ENCODE results near the gene PHIP. TPM values are rescaled to one million over a fixed set of nuclear protein-coding genes. Genes with fewer than 3 reads are reported as not detected.
A peak's percentile ranks its signal among the peaks of the same experiment; 100 is the strongest.

PHIP gene
- polyA plus RNA-seq, 3 donors from 2014 or later: 4.1 to 12.8 (median 5.7) TPM

DNA sequence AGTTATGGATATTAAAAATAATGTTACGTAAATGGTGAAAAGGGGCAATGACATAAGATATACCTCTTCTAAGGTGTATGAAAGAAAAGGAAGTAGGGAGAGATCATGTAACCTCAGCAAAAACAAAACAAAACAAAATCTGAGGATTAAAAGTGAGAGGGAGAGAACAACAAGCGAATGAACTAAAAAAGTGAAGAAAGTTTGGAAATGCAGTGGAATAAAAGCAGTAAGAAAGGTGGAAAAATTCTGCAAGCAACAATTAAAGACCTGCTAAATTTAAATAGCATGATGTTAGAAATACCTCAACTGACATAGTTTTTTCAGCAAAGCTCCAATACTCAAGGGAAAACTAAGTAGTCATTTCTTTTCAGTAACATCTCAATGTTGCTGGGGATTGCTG, 48.0 kb downstream of the PHIP start:
- Mint-ChIP-seq H3K4me1 (peaks cover 38 to 87% of the 10 kb centered on the region in 2 donors), H3K36me3 (peaks cover 0 to 9% (median 0%) of the 10 kb centered on the region in 3 donors), H3K27ac (peak overlapping the region in 1 of 6 donors; percentile 70)

GRCh38 chr6:79028641-79029314, 49.3 kb downstream of the PHIP start:
- DNase-seq: no peak
- Mint-ChIP-seq H3K27ac (peak overlapping the region in 4 of 6 donors; percentile 2 to 32 (median 22)), H3K4me1 (peaks cover 32 to 78% of the 10 kb centered on the region in 2 donors), H3K9me3 (no peaks in the 10 kb centered on the region), H3K27me3 (ENCODE audit: low read depth in 3 of 3) (no peaks in the 10 kb centered on the region), H3K36me3 (peaks cover 0 to 9% (median 0%) of the 10 kb centered on the region in 3 donors), H3K4me3 (no peak overlapping the region)

More for the DNA sequence above, 48.0 kb downstream of the PHIP start:
- no peaks in the 10 kb centered on the region for H3K9me3 Mint-ChIP-seq
- H3K27me3 Mint-ChIP-seq (ENCODE audit: low read depth in 3 of 3): no peaks in the 10 kb centered on the region
- no peak for DNase-seq
- H3K4me3 Mint-ChIP-seq: no peak overlapping the region

DNA sequence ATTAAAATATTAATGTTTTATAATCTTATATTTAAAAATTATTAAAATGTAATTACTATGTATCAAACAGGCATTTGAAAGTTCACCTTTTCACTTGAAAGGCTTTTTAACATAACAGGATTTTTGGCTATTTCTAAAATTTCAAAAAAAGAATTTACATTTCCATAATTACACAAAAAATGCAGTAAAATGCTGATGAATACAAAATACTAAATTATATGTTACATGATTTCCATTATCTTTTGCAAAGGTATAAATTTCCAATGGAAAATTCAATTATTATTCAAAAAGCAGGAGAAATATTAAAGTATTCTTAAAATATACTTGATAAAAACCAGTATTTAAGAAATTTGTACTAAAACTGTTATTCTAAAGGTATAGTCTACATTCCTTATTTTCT, 66.1 kb downstream of the PHIP start:
- peaks cover 0 to 2% (median 0%) of the 10 kb centered on the region in 3 donors for H3K27me3 Mint-ChIP-seq (ENCODE audit: low read depth in 3 of 3)

GRCh38 chr6:79010422-79010821, 67.6 kb downstream of the PHIP start:
- H3K27me3 Mint-ChIP-seq (ENCODE audit: low read depth in 3 of 3): peaks cover 0 to 2% (median 0%) of the 10 kb centered on the region in 3 donors

More for the DNA sequence above, 66.1 kb downstream of the PHIP start:
- H3K27ac Mint-ChIP-seq: no peak overlapping the region
- H3K9me3 Mint-ChIP-seq: no peaks in the 10 kb centered on the region
- peaks cover 14 to 33% (median 22%) of the 10 kb centered on the region in 3 donors for H3K36me3 Mint-ChIP-seq
- H3K4me3 Mint-ChIP-seq: no peak overlapping the region
- DNase-seq: no peak
- peaks cover 0 to 9% of the 10 kb centered on the region in 2 donors for H3K4me1 Mint-ChIP-seq

DNA sequence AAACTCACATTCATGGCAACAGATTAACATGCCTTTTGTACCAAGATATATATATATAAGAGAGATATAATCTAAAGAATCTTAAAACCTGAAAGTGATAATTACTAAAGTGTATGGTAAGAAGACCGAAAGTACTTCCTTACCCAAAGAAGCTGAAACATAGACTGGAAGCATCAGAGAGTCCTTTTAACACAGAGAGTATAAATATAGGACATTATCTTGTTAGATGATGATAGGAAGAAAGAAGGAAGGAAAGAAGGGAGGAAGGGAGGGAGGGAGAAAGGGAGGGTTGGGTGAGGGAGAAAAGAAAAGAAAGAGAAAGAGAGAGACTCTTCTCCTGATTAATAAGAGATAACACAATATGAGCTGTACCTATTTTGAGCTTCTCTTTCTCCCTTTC, 68.2 kb downstream of the PHIP start:
- Mint-ChIP-seq H3K36me3 (peaks cover 9 to 22% (median 12%) of the 10 kb centered on the region in 3 donors), H3K4me1 (peaks cover 0 to 18% of the 10 kb centered on the region in 2 donors), H3K27ac (no peak overlapping the region), H3K4me3 (no peak overlapping the region), H3K9me3 (no peaks in the 10 kb centered on the region), H3K27me3 (ENCODE audit: low read depth in 3 of 3) (no peaks in the 10 kb centered on the region)
- DNase-seq: no peak

More at GRCh38 chr6:79010422-79010821, 67.6 kb downstream of the PHIP start:
- no peak for DNase-seq
- Mint-ChIP-seq H3K9me3 (no peaks in the 10 kb centered on the region), H3K27ac (no peak overlapping the region), H3K36me3 (peaks cover 14 to 28% (median 17%) of the 10 kb centered on the region in 3 donors), H3K4me1 (peaks cover 0 to 18% of the 10 kb centered on the region in 2 donors), H3K4me3 (no peak overlapping the region)

- no peak overlapping the region for H3K4me3 Mint-ChIP-seq
- no peaks in the 10 kb centered on the region for H3K9me3 Mint-ChIP-seq
- DNase-seq: no peak
- peaks cover 0 to 18% of the 10 kb centered on the region in 2 donors for H3K4me1 Mint-ChIP-seq
- H3K36me3 Mint-ChIP-seq: peaks cover 14 to 36% (median 34%) of the 10 kb centered on the region in 3 donors
- H3K27me3 Mint-ChIP-seq (ENCODE audit: low read depth in 3 of 3): peaks cover 0 to 3% (median 0%) of the 10 kb centered on the region in 3 donors
- no peak overlapping the region for H3K27ac Mint-ChIP-seq
These were observed 72.6 kb downstream of the PHIP start for GRCh38 chr6:79005497-79005896.

DNA sequence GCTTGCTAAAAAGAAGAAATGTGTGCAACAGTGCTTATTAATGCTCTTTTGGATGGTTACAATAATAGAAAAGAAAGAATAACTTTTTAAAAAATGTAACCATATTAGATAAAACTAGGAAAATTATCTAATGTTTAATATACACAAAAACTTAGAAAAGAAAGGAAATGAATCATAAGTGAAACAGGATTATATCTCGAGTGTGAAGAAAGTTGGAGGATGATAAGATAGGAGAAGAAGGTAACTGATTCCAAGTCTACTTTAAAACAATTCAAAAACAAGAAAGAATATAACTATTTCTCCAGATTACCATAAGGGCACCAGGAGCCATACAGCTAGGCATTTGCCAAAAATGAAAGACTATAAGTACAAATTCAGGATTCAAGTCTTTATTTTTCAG, 73.0 kb downstream of the PHIP start:
- peak overlapping the region in 2 of 6 donors; percentile 13 to 51 for H3K27ac Mint-ChIP-seq
- peaks cover 0 to 3% (median 0%) of the 10 kb centered on the region in 3 donors for H3K27me3 Mint-ChIP-seq (ENCODE audit: low read depth in 3 of 3)
- H3K36me3 Mint-ChIP-seq: peaks cover 14 to 36% (median 34%) of the 10 kb centered on the region in 3 donors
- H3K4me3 Mint-ChIP-seq: no peak overlapping the region
- H3K4me1 Mint-ChIP-seq: peaks cover 0 to 18% of the 10 kb centered on the region in 2 donors
- DNase-seq: no peak
- no peaks in the 10 kb centered on the region for H3K9me3 Mint-ChIP-seq

DNA sequence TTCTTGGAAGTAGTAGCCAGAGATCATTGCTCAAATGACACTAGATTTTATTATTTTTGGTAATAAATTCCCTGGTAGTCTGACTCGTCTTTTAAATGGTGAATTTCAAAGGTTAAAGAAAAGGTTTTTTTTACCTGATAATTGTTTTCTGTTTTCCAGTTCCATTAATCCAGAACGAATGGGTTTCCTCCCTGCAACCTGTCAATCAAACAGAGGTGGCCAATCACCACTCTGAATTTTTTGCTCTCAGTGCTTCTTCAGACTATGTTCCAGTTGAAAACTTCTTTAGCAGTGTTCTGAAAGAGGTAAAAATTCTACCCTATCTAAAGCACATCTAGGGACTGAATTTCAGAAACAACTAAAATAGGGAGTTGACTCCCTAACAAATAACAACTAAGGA, 73.8 kb downstream of the PHIP start:
- H3K27me3 Mint-ChIP-seq (ENCODE audit: low read depth in 3 of 3): peaks cover 0 to 3% (median 0%) of the 10 kb centered on the region in 3 donors
- peaks cover 14 to 33% (median 30%) of the 10 kb centered on the region in 3 donors for H3K36me3 Mint-ChIP-seq
- peak overlapping the region in 1 of 6 donors; percentile 49 for H3K27ac Mint-ChIP-seq
- DNase-seq: no peak
- H3K9me3 Mint-ChIP-seq: no peaks in the 10 kb centered on the region
- H3K4me1 Mint-ChIP-seq: peaks cover 0 to 18% of the 10 kb centered on the region in 2 donors
- H3K4me3 Mint-ChIP-seq: no peak overlapping the region

- Mint-ChIP-seq H3K27me3 (ENCODE audit: low read depth in 3 of 3) (peaks cover 0 to 3% (median 0%) of the 10 kb centered on the region in 3 donors), H3K4me3 (no peak overlapping the region), H3K27ac (peak overlapping the region in 1 of 6 donors; percentile 34), H3K4me1 (peaks cover 0 to 6% of the 10 kb centered on the region in 2 donors), H3K36me3 (peaks cover 13 to 41% (median 36%) of the 10 kb centered on the region in 3 donors), H3K9me3 (no peaks in the 10 kb centered on the region)
- DNase-seq: no peak
These were observed 76.6 kb downstream of the PHIP start for GRCh38 chr6:79001415-79001814.

DNA sequence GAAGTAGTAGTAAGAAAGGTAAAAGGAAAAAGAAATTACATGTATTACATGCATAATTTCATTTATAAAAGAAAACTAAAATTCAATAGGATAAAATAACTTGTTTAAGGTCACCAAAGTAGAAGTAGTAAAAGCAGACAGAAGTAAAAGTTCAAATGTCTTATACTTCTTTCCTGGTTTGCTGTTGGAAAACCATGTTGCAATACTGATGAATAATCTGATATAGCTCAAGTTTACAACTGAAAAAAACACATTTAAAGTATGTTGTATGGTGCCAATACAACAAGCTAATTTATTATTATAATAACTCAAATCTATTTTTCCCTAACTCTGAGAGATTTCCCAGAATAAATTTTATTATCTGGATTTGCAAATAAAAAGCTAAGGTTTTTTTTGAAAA, 78.3 kb downstream of the PHIP start:
- Mint-ChIP-seq H3K36me3 (peaks cover 20 to 52% (median 44%) of the 10 kb centered on the region in 3 donors), H3K27ac (peak overlapping the region in 2 of 6 donors; percentile 5 to 27), H3K27me3 (ENCODE audit: low read depth in 3 of 3) (peaks cover 0 to 3% (median 0%) of the 10 kb centered on the region in 3 donors), H3K9me3 (no peaks in the 10 kb centered on the region), H3K4me1 (no peaks in the 10 kb centered on the region), H3K4me3 (no peak overlapping the region)
- no peak for DNase-seq

DNA sequence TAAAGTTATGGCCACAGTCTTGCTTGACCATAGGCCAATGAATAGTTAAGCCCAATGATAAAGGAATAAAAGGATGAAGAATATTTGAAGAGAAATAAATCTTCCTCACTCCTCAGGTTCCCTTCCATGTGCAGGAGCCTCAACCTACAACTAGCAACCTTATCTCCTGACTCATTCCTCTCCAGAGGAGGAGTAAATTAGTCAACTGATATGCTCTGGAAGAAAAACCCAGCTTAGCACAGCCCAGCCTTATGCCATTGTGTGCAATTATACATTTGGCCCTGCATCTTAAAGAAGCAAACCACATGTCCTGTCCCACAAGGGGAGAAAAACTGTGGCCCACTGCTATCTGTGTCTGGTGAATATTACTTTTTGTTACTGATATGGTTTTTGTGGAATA, 82.1 kb downstream of the PHIP start:
- no peak for DNase-seq
- no peak overlapping the region for H3K4me3 Mint-ChIP-seq

GRCh38 chr6:78995346-78995745, 82.7 kb downstream of the PHIP start:
- H3K4me3 Mint-ChIP-seq: no peak overlapping the region
- peaks cover 0 to 1% of the 10 kb centered on the region in 2 donors for H3K4me1 Mint-ChIP-seq
- peak overlapping the region in 2 of 6 donors; percentile 31 to 55 for H3K27ac Mint-ChIP-seq
- H3K36me3 Mint-ChIP-seq: peaks cover 26 to 63% (median 43%) of the 10 kb centered on the region in 3 donors
- no peaks in the 10 kb centered on the region for H3K27me3 Mint-ChIP-seq (ENCODE audit: low read depth in 3 of 3)
- no peak for DNase-seq
- no peaks in the 10 kb centered on the region for H3K9me3 Mint-ChIP-seq

More for the DNA sequence above, 82.1 kb downstream of the PHIP start:
- H3K27ac Mint-ChIP-seq: peak overlapping the region in 1 of 6 donors; percentile 55
- no peaks in the 10 kb centered on the region for H3K27me3 Mint-ChIP-seq (ENCODE audit: low read depth in 3 of 3)
- no peaks in the 10 kb centered on the region for H3K4me1 Mint-ChIP-seq
- H3K9me3 Mint-ChIP-seq: no peaks in the 10 kb centered on the region
- H3K36me3 Mint-ChIP-seq: peaks cover 25 to 58% (median 38%) of the 10 kb centered on the region in 3 donors

DNA sequence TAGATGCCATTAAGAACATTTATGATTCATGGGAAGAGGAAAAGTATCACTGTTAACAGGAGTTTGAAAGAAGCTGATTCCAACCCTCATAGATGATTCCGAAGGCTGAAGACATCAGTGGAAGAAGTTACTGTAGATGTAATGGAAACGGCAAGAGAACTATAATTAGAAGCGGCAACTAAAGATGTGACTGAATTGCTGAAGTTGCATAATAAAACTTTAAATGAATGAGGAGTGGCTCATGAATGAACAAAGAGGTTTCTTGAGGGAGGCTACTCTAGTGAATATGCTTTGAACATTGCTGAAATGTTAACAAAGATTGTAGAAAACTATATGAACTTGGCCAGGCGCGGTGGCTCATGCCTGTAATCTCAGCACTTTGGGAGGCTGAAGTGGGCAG, 84.1 kb downstream of the PHIP start:
- Mint-ChIP-seq H3K36me3 (peaks cover 34 to 69% (median 55%) of the 10 kb centered on the region in 3 donors), H3K27ac (no peak overlapping the region), H3K4me1 (peaks cover 0 to 13% of the 10 kb centered on the region in 2 donors), H3K4me3 (no peak overlapping the region), H3K27me3 (ENCODE audit: low read depth in 3 of 3) (no peaks in the 10 kb centered on the region), H3K9me3 (no peaks in the 10 kb centered on the region)
- DNase-seq: no peak

DNA sequence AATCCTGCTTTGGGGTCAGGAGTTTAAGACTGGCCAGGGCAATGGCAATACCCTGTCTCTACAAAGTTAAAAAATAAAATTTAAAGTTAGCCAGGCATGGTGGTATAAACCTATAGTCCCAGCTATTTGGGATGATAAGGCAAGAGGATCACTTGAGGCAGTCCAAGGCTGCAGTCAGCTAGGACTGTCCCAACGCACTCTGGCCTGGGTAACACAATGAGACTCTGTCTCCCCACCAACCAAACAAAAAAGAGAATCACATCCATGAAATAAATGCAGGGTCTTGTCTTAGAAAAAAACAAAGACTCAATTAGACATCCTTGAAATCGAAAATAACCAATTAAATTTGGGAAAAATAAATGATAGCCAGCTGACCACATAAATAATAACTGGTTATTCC, 88.9 kb downstream of the PHIP start:
- Mint-ChIP-seq H3K4me3 (no peak overlapping the region), H3K27ac (peak overlapping the region in 2 of 6 donors; percentile 12 to 68), H3K27me3 (ENCODE audit: low read depth in 3 of 3) (no peaks in the 10 kb centered on the region), H3K4me1 (peaks cover 2 to 13% of the 10 kb centered on the region in 2 donors), H3K9me3 (no peaks in the 10 kb centered on the region), H3K36me3 (peaks cover 27 to 56% (median 44%) of the 10 kb centered on the region in 3 donors)
- DNase-seq: no peak
